Endothelial cell of umbilical vein (primary cell): ENCODE measurements around the gene RHOB. TPM values are rescaled to one million over a fixed set of nuclear protein-coding genes. Genes with fewer than 3 reads are reported as not detected.

ENCODE experiments used
- BruUV-seq: library from RNA; stranded (reverse); fragments of 400-500 nt; replicated peaks from 2 replicates; lab custom pipeline; 2021; lab: Mats Ljungman, UMichigan
- CTCF ChIA-PET: fragments of 300-600, 350-600 bp; sonication (Branson Sonifier 250); formaldehyde crosslinking; loops from one replicate; lab custom pipeline; 2021; ENCODE audit warnings: antibody characterized with exemption, inconsistent platforms; lab: Charles Lee
- POLR2A ChIA-PET: fragments of 300-600, 350-600 bp; sonication (Branson Sonifier 250); formaldehyde crosslinking; loops from one replicate; lab custom pipeline; 2021; ENCODE audit warnings: antibody characterized with exemption, inconsistent platforms; lab: Charles Lee
- DNase-seq: peaks from one replicate; pipeline ENCODE4 v3.0.0-alpha.2; 2011; ENCODE audit warnings: low read depth, low spot score
- FAIRE-seq: peaks from 2 replicates; lab custom pipeline; 2011; peaks lifted over from hg19 to GRCh38; lab: Jason Lieb, UNC
- H2AFZ ChIP-seq: 2 replicates; pipeline ENCODE4 v1.6.0; 2012; ENCODE audit warnings: low read depth, low read length, control low read depth, inconsistent platforms
- H3K27ac ChIP-seq: 2 replicates; pipeline ENCODE4 v1.5.1; 2011; ENCODE audit warnings: low read depth, mild to moderate bottlenecking, control low read depth, low read length, moderate library complexity; ENCODE audit not compliant: insufficient read depth
- H3K27me3 ChIP-seq, 2 experiments: 2 replicates each; pipeline versions ENCODE4 v1.6.0 to v1.6.1; 2011; ENCODE audit warnings: low read length in 2 of 2, mixed read lengths in 1 of 2; ENCODE audit not compliant: control insufficient read depth in 2 of 2, insufficient read depth in 2 of 2
- H3K36me3 ChIP-seq, 2 experiments: 2 replicates in 1 of 2; 3 replicates in 1 of 2; pipeline ENCODE4 v1.5.1; 2011; ENCODE audit warnings: low read length in 2 of 2, mild to moderate bottlenecking in 1 of 2, moderate library complexity in 1 of 2; ENCODE audit not compliant: control insufficient read depth in 2 of 2, insufficient read depth in 2 of 2; ENCODE audit errors: extremely low read depth in 1 of 2
- H3K4me1 ChIP-seq: 3 replicates; pipeline ENCODE4 v1.5.1; 2011; ENCODE audit warnings: mild to moderate bottlenecking, low read length; ENCODE audit not compliant: control insufficient read depth, insufficient read depth; ENCODE audit errors: extremely low read depth
- H3K4me2 ChIP-seq: 2 replicates; pipeline ENCODE4 v1.6.1; 2011; ENCODE audit warnings: low read length, control low read depth, mixed read lengths; ENCODE audit not compliant: insufficient read depth
- H3K4me3 ChIP-seq, 3 experiments: fragments of 200-600 bp in 1 of 3; sonication (generic), shearing (Covaris generic) in 1 of 3; replicated peaks in 1 of 3; 2 replicates each; pipeline ENCODE4 v1.5.1; 2011 to 2016; ENCODE audit warnings: control low read depth in 3 of 3, low read length in 3 of 3, mild to moderate bottlenecking in 2 of 3, inconsistent platforms in 1 of 3, low read depth in 1 of 3, moderate library complexity in 1 of 3; ENCODE audit not compliant: insufficient read depth in 1 of 3
- H3K79me2 ChIP-seq: 2 replicates; pipeline ENCODE4 v1.6.0; 2012; ENCODE audit warnings: low read length, inconsistent platforms; ENCODE audit not compliant: control insufficient read depth, insufficient read depth
- H3K9ac ChIP-seq: replicated peaks from 2 replicates; pipeline ENCODE3; 2011; ENCODE audit warnings: low read length, control low read depth; ENCODE audit not compliant: insufficient read depth; ENCODE audit errors: extremely low read depth
- H3K9me1 ChIP-seq: replicated peaks from 3 replicates; pipeline ENCODE4 v1.6.0; 2011; ENCODE audit warnings: mild to moderate bottlenecking, low read length; ENCODE audit not compliant: control insufficient read depth, insufficient read depth; ENCODE audit errors: extremely low read depth
- H3K9me3 ChIP-seq: replicated peaks from 2 replicates; pipeline ENCODE4 v1.5.1; 2012; ENCODE audit warnings: low read length, inconsistent platforms; ENCODE audit not compliant: control insufficient read depth, insufficient read depth
- H4K20me1 ChIP-seq: replicated peaks from 2 replicates; pipeline ENCODE3; 2011; ENCODE audit warnings: mild to moderate bottlenecking, low read length; ENCODE audit not compliant: control insufficient read depth, insufficient read depth; ENCODE audit errors: extremely low read depth
- CTCF ChIP-seq, 2 donors: IDR thresholded peaks; 1 replicate in 1 of 2; 2 replicates in 1 of 2; pipeline ENCODE4 v1.5.1; 2011; ENCODE audit warnings: low read length in 2 of 2, mild to moderate bottlenecking in 2 of 2, moderate library complexity in 2 of 2, control low read depth in 1 of 2, inconsistent platforms in 1 of 2, low read depth in 1 of 2; ENCODE audit not compliant: insufficient read depth in 1 of 2; ENCODE audit errors: extremely low read depth in 1 of 2
- EZH2 ChIP-seq: IDR thresholded peaks from 2 replicates; pipeline ENCODE4 v1.6.1; 2012; ENCODE audit warnings: borderline replicate concordance, low read depth, mild to moderate bottlenecking, moderate library complexity, low read length, inconsistent platforms; ENCODE audit not compliant: severe bottlenecking
- FOS ChIP-seq: IDR thresholded peaks from 2 replicates; pipeline ENCODE4 v1.6.1; 2011; ENCODE audit warnings: mild to moderate bottlenecking, low read length, moderate library complexity, borderline replicate concordance; ENCODE audit not compliant: insufficient read depth
- GATA2 ChIP-seq: IDR thresholded peaks from 2 replicates; pipeline ENCODE4 v1.7.0; 2011; ENCODE audit warnings: low read depth, mild to moderate bottlenecking, moderate library complexity, mixed read lengths, low read length; ENCODE audit not compliant: insufficient read length, insufficient read depth
- JUN ChIP-seq: IDR thresholded peaks from 2 replicates; pipeline ENCODE4 v1.6.1; 2011; ENCODE audit warnings: borderline replicate concordance, low read depth; ENCODE audit not compliant: insufficient read length, insufficient read depth
- MAX ChIP-seq: IDR thresholded peaks from 2 replicates; pipeline ENCODE4 v1.6.1; 2011; ENCODE audit not compliant: insufficient read depth, insufficient read length
- POLR2A ChIP-seq: IDR thresholded peaks from 2 replicates; pipeline ENCODE4 v1.6.1; 2012; ENCODE audit warnings: low read depth, mild to moderate bottlenecking, control low read depth, low read length
- POLR2AphosphoS5 ChIP-seq: IDR thresholded peaks from 2 replicates; pipeline ENCODE4 v1.6.1; 2012; ENCODE audit warnings: low read depth, mild to moderate bottlenecking, control low read depth, low read length, moderate library complexity; ENCODE audit not compliant: insufficient read depth
- dilution Hi-C: fragments of 300-500 bp; cut with MboI; formaldehyde crosslinking; loops from one replicate; pipeline ENCODE4 v1.15.0; 2019; ENCODE audit warnings: low sequenced_read_pairs; ENCODE audit not compliant: extremely low pct_ligation_motif_present
- intact Hi-C: fragments of 100-400 bp; cut with micrococcal nuclease; formaldehyde crosslinking; loops from one replicate; pipeline ENCODE4 v1.10.0; 2022
- polyA plus RNA-seq, 4 experiments: library from polyadenylated mRNA; depleted of rRNA in 3 of 4; stranded (reverse) in 3 of 4; unstranded in 1 of 4; fragments of >200 nt; gene quantifications; 2 replicates each; pipeline versions ENCODE4 v1.2.1 to v1.2.3, GENCODE V29; 2011 to 2012; ENCODE audit warnings: missing spikeins in 1 of 4
- total RNA-seq: library from RNA; stranded (reverse); gene quantifications from 2 replicates; pipeline ENCODE4 v1.2.3, GENCODE V29; 2021

The RHOB gene
- total and polyA plus RNA-seq, 2 donors (not counting 3 experiments of a cell fraction or from before 2014, with no cell fraction given): 830 to 1,101 TPM

GRCh38 chr2:20400787-20401488 lies 45.9 kb upstream of the RHOB start:
- Histone ChIP-seq H3K27ac (no peak overlapping the region), H3K4me1 (no peaks in the 10 kb centered on the region), H3K4me3 (no peak overlapping the region), H3K9ac (no peak overlapping the region), H3K79me2 (no peaks in the 10 kb centered on the region), H2AFZ (no peak overlapping the region), H3K9me1 (no peaks in the 10 kb centered on the region), H3K4me2 (no peak overlapping the region), H3K27me3 (peaks cover 24 to 28% of the 10 kb centered on the region in 2 experiments), H3K36me3 (no peaks in the 10 kb centered on the region), H4K20me1 (no peaks in the 10 kb centered on the region), H3K9me3 (no peaks in the 10 kb centered on the region)
- intact Hi-C loops: no loop called here
- ChIA-PET CTCF (interaction anchor here (1.0 to 3.9 kb wide), 3 partner anchors 10 to 241 kb away, joined by 3 to 12 read pairs (median 11); no protein-coding TSS in a partner anchor), POLR2A (interaction anchor here (0.5 kb wide), 1 partner anchor 115 kb away, joined by 3 read pairs; no protein-coding TSS in a partner anchor)
- FAIRE-seq (no peak), DNase-seq (no peak)
- no TSS peak for BruUV-seq
- TF ChIP-seq GATA2 (no peak), FOS (no peak), JUN (no peak), MAX (no peak), POLR2AphosphoS5 (no peak), POLR2A (no peak), EZH2 (no peak), CTCF (IDR thresholded peaks at IDR 0.05; ENCODE audit: extremely low read depth in 1 of 2, insufficient read depth in 1 of 2, low read depth in 1 of 2, low read length in 2 of 2) (no peak)
- dilution Hi-C loops: no loop called here
